Astrocyte of the spinal cord (primary cell): ENCODE measurements around the gene MEIS1.

ENCODE experiments used
- DNase-seq: peaks from one replicate; pipeline ENCODE4 v3.0.0; 2011; ENCODE audit warnings: low read depth, low spot score
- H3K4me3 ChIP-seq: 2 replicates; pipeline ENCODE4 v1.5.1; 2011; ENCODE audit warnings: low read depth, mild to moderate bottlenecking, low read length, moderate library complexity
- CTCF ChIP-seq: IDR thresholded peaks from 2 replicates; pipeline ENCODE4 v1.5.1; 2012; ENCODE audit warnings: low read depth, mild to moderate bottlenecking, low read length, inconsistent platforms
- in situ Hi-C: cut with HindIII; loops from 2 replicates; pipeline ENCODE4 v1.10.0; 2017; ENCODE audit warnings: low sequenced_read_pairs

Gene MEIS1

GRCh38 chr2:66506265-66506664, 71.3 kb downstream of the MEIS1 start:
- in situ Hi-C loops = no loop called here
- H3K4me3 ChIP-seq = no peak overlapping the region
- TF ChIP-seq CTCF = no peak
- no peak for DNase-seq

- TF ChIP-seq CTCF = no peak
- in situ Hi-C loops = no loop called here
- no peak overlapping the region for H3K4me3 ChIP-seq
- DNase-seq = peak; percentile 21
These were observed 72.8 kb downstream of the MEIS1 start for GRCh38 chr2:66507673-66508201.

- in situ Hi-C loops = no loop called here
- no peak for TF ChIP-seq CTCF
- no peak overlapping the region for H3K4me3 ChIP-seq
- DNase-seq = peak; percentile 68
These were observed 73.7 kb downstream of the MEIS1 start for GRCh38 chr2:66508484-66509071.

DNA sequence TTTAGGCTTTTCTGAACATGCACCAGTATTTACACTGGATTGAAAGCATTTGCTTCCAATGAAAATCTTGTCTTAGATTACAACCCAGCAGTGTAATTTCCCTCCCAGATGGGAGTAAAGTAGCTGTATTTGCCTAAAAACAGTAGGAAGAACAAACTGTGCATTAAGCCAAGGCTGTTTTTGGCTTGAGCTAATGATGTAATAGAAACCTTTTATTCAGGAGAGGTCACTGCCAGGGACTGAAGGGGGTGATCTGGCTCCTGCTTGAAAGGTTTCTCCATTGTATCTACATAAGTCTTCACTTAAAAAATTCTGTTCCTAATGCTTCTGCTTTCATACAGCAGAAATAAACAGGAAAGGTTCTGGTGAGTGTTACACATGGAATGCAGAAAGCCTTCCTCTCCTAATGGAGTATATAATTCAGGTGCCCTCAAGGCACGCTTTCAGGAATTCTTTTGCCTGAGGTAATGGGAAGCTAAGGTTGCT, 74.4 kb downstream of the MEIS1 start:
- H3K4me3 ChIP-seq = no peak overlapping the region
- DNase-seq = peak; percentile 50
- in situ Hi-C loops = no loop called here
- no peak for TF ChIP-seq CTCF

- no peak for DNase-seq
- TF ChIP-seq CTCF = no peak
- H3K4me3 ChIP-seq = no peak overlapping the region
- in situ Hi-C loops = no loop called here
These were observed 77.7 kb downstream of the MEIS1 start for GRCh38 chr2:66512626-66513025.

GRCh38 chr2:66515743-66516142, 80.8 kb downstream of the MEIS1 start:
- in situ Hi-C loops = no loop called here
- TF ChIP-seq CTCF = no peak
- DNase-seq = no peak
- no peak overlapping the region for H3K4me3 ChIP-seq

- TF ChIP-seq CTCF = no peak
- DNase-seq = no peak
- no peak overlapping the region for H3K4me3 ChIP-seq
- in situ Hi-C loops = no loop called here
These were observed 81.6 kb downstream of the MEIS1 start for GRCh38 chr2:66516499-66516898.
